ENCODE data around the gene CHMP6. TPM values are rescaled to one million over a fixed set of nuclear protein-coding genes. Genes with fewer than 3 reads are reported as not detected.
"Not testable (repeated sequence)": the region's sequence is repeated elsewhere in the genome, so short reads cannot be mapped to it uniquely, and the experiment has no call there.

The CHMP6 gene
- total and polyA plus RNA-seq, 2 donors = 6.3 to 30.8 TPM

DNA sequence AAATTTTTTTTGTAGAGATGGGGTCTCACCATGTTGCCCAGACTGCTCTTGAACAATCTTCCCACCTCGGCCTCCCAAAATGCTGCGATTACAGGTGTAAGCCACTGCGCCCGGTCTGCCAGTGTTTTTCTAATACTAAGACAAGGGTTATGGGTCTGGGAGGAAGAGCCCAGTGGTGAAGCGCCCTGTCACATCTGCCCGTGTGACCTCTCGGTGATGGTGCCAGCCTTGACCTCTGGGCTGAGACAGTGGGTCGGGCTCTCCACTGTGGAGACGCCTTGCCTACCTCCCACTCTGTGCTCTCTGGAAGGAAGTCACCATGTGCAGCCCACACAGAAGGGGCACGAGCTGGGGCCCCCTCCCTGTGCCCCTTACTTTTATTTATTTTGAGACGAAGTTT lies 38.2 kb downstream of the CHMP6 start:
- H3K27ac ChIP-seq (ENCODE audit: low read depth in 1 of 2, low read length in 1 of 2) = no peak overlapping the region
- no peak for DNase-seq (ENCODE audit: low read depth in 6 of 9, low spot score in 9 of 9)
- peaks cover 13 to 51% of the 10 kb centered on the region in 2 donors for H3K27me3 ChIP-seq (ENCODE audit: control insufficient read depth in 2 of 2, insufficient read depth in 1 of 2, low read length in 1 of 2)
- no peak overlapping the region for H3K4me3 ChIP-seq (ENCODE audit: low read length in 2 of 2)
- H3K36me3 ChIP-seq (ENCODE audit: control insufficient read depth in 2 of 2, insufficient read depth in 2 of 2, low read length in 1 of 2) = no peaks in the 10 kb centered on the region
- H3K9me3 ChIP-seq (ENCODE audit: control insufficient read depth in 2 of 2, insufficient read depth in 1 of 2, low read length in 1 of 2) = peaks cover 0 to 1% of the 10 kb centered on the region in 2 donors
- H3K4me1 ChIP-seq (ENCODE audit: control insufficient read depth in 2 of 2, insufficient read depth in 2 of 2, low read length in 2 of 2) = peaks cover 10 to 31% of the 10 kb centered on the region in 2 donors
- 97% methylated on average over 11 of the region's 11 CpGs for WGBS

DNA sequence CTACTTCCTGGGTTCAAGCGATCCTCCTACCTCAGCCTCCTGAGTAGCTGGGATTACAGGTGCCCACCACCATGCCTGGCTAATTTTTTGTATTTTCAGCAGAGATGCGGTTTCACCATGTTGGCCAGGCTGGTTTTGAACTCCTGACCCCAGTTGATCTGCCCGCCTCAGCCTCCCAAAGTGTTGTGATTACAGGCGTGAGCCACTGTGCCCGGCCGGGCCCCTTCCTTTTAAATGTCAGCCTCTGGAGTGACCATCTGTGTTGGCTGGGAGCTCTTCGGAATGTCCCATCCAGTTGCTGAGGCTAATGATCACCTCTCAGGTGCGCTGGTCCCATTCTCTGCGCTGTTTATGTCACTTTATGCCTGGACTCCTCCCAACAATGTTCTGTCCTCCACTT lies 38.7 kb downstream of the CHMP6 start:
- not testable (repeated sequence) for H3K27ac ChIP-seq (ENCODE audit: low read depth in 1 of 2, low read length in 1 of 2); H3K9me3 ChIP-seq (ENCODE audit: control insufficient read depth in 2 of 2, insufficient read depth in 1 of 2, low read length in 1 of 2); DNase-seq (ENCODE audit: low read depth in 6 of 9, low spot score in 9 of 9); H3K4me3 ChIP-seq (ENCODE audit: low read length in 2 of 2); H3K36me3 ChIP-seq (ENCODE audit: control insufficient read depth in 2 of 2, insufficient read depth in 2 of 2, low read length in 1 of 2)
- peaks cover 10 to 31% of the 10 kb centered on the region in 2 donors for H3K4me1 ChIP-seq (ENCODE audit: control insufficient read depth in 2 of 2, insufficient read depth in 2 of 2, low read length in 2 of 2)
- WGBS = 98% methylated on average over 9 of the region's 9 CpGs
- H3K27me3 ChIP-seq (ENCODE audit: control insufficient read depth in 2 of 2, insufficient read depth in 1 of 2, low read length in 1 of 2) = peaks cover 13 to 46% of the 10 kb centered on the region in 2 donors

DNA sequence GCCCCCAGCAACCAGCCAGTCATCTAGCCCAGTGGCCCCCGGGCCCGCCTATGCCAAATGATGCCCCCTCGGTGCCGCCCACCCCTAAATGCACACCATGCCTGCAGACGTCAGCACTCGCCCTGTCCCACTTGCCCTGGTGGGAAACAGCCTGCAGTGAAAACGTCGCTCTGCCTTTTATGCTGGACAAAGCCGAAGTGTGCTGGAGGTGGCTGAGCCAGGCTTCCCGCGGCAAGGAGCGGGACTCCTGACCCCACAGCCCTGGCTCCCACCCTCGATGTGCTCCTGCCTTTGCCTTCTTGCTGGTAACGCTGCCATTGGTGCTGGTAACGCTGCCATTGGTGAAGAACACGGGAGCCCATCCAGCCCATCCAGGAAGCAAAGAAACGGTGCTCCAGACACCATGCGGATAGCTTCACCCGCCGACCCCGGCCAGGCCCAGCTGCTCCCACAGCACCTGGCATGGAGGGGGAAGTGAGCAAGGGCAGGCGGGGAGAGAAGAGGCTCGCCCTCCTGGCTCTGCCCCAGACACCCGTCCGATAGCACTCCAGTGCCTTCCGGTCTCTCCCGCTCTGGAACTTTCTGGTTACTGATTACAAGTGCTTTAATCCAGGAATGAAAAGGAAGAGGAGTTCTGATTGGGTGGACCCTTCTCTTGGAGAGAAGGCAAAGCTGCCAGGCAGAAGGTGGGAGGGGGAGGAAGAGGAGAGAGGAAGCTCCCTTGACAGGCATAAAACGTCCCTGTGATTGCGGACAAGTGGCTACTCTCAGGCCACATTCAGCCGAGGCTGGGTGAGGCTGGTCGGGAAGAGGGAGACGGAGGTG lies 39.3 kb downstream of the CHMP6 start:
- peaks cover 0 to 1% of the 10 kb centered on the region in 2 donors for H3K9me3 ChIP-seq (ENCODE audit: control insufficient read depth in 2 of 2, insufficient read depth in 1 of 2, low read length in 1 of 2)
- H3K4me1 ChIP-seq (ENCODE audit: control insufficient read depth in 2 of 2, insufficient read depth in 2 of 2, low read length in 2 of 2) = peaks cover 10 to 35% of the 10 kb centered on the region in 2 donors
- H3K36me3 ChIP-seq (ENCODE audit: control insufficient read depth in 2 of 2, insufficient read depth in 2 of 2, low read length in 1 of 2) = no peaks in the 10 kb centered on the region
- no peak for DNase-seq (ENCODE audit: low read depth in 6 of 9, low spot score in 9 of 9)
- H3K4me3 ChIP-seq (ENCODE audit: low read length in 2 of 2) = no peak overlapping the region
- WGBS = 81% methylated on average over 32 of the region's 32 CpGs
- H3K27me3 ChIP-seq (ENCODE audit: control insufficient read depth in 2 of 2, insufficient read depth in 1 of 2, low read length in 1 of 2) = peaks cover 18 to 44% of the 10 kb centered on the region in 2 donors
- no peak overlapping the region for H3K27ac ChIP-seq (ENCODE audit: low read depth in 1 of 2, low read length in 1 of 2)

DNA sequence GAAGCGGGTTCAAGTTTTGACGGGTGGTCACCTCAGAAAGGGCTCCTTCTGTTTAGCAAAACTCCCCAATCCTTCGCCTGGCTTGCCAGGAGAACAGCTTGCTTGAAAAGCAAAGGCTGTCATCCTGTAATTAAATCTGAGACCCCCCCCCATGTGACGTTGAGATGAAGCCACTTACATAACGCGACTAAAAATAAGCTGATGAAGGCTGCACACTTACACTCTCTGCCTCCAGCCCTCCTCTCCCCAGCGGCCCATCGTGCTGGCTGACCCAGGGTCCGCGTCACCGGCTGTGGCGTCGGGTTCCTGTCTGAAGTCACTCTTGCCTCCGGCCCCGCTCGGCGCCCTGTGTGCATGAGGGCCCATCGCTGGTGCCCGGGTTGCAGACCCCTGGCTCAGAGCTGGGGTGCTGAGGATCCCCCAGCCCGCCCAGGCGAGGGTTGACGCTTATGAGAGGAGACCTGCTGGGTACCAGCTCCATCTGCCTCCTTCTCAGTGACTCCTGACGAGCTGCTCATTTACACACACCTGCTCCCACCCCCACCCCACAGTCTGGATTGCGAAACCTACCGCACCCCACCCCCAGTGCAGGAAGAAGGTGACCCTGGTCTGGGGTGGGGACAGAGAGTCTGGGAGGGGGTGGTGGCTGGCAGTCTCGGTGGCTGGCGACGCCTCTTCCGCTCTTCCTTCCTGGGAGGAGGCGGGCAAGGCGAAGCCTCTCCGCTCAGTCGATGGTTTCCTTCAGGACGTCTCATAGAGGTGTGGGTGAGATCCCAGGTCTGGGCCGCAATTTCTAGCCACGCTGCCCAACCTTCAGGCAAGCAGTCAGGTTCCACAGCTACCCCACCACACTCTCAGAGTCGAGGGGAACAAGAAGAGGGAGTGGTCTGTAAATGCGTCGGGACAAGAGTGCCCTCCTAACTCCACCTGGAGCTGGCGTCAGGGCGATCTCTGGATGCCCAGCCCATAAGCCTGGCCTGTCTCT lies 40.2 kb downstream of the CHMP6 start:
- Histone ChIP-seq H3K36me3 (ENCODE audit: control insufficient read depth in 2 of 2, insufficient read depth in 2 of 2, low read length in 1 of 2) (no peaks in the 10 kb centered on the region), H3K9me3 (ENCODE audit: control insufficient read depth in 2 of 2, insufficient read depth in 1 of 2, low read length in 1 of 2) (peaks cover 0 to 1% of the 10 kb centered on the region in 2 donors), H3K27me3 (ENCODE audit: control insufficient read depth in 2 of 2, insufficient read depth in 1 of 2, low read length in 1 of 2) (peaks cover 19 to 43% of the 10 kb centered on the region in 2 donors), H3K27ac (ENCODE audit: low read depth in 1 of 2, low read length in 1 of 2) (no peak overlapping the region), H3K4me3 (ENCODE audit: low read length in 2 of 2) (no peak overlapping the region), H3K4me1 (ENCODE audit: control insufficient read depth in 2 of 2, insufficient read depth in 2 of 2, low read length in 2 of 2) (peaks cover 10 to 44% of the 10 kb centered on the region in 2 donors)
- 92% methylated on average over 41 of the region's 41 CpGs for WGBS
- no peak for DNase-seq (ENCODE audit: low read depth in 6 of 9, low spot score in 9 of 9)

DNA sequence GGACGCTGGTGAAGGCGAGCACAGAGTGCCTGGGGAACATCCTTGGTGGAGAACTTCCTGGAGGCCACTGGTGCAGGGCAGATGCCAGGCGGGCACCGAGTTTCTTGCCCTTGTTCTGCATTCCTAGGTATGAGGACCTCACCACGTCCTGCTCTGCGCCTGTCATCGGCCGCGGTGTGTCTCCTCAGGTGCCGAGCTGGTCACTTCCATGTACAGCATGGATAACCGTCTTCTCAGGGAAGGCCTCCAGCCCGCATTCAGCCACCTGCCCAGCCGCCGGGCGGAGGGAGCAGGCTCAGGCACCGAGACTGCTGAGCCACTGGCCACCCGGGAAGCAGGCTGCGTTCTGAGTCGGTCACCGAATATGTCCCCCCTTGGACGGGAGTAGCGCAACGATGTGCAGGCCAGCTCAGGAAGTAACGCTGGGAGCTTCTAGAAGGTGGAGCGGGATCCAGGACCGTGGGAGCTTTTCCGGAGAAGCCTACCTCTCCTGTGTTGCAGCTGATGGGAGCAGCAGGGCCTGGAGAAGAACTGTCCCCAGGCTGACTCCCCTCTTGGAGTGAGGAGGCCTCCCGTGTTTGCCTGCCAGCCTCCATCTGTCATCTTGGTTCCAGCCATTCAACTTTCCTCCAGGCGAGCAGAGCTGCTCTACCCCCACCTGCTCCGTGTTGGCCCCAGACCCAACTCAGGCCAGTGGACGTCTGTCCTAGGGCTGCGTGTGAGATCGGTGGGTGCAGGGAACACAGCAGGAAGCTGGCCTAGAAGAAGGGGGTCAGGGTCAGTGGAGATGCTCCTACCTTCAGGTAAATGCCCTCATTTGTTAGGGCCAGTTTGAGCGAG lies 41.2 kb downstream of the CHMP6 start:
- WGBS = 88% methylated on average over 34 of the region's 34 CpGs
- Histone ChIP-seq H3K4me3 (ENCODE audit: low read length in 2 of 2) (no peak overlapping the region), H3K27ac (ENCODE audit: low read depth in 1 of 2, low read length in 1 of 2) (no peak overlapping the region), H3K36me3 (ENCODE audit: control insufficient read depth in 2 of 2, insufficient read depth in 2 of 2, low read length in 1 of 2) (no peaks in the 10 kb centered on the region), H3K27me3 (ENCODE audit: control insufficient read depth in 2 of 2, insufficient read depth in 1 of 2, low read length in 1 of 2) (peaks cover 20 to 40% of the 10 kb centered on the region in 2 donors), H3K9me3 (ENCODE audit: control insufficient read depth in 2 of 2, insufficient read depth in 1 of 2, low read length in 1 of 2) (no peaks in the 10 kb centered on the region), H3K4me1 (ENCODE audit: control insufficient read depth in 2 of 2, insufficient read depth in 2 of 2, low read length in 2 of 2) (peaks cover 10 to 46% of the 10 kb centered on the region in 2 donors)
- no peak for DNase-seq (ENCODE audit: low read depth in 6 of 9, low spot score in 9 of 9)

DNA sequence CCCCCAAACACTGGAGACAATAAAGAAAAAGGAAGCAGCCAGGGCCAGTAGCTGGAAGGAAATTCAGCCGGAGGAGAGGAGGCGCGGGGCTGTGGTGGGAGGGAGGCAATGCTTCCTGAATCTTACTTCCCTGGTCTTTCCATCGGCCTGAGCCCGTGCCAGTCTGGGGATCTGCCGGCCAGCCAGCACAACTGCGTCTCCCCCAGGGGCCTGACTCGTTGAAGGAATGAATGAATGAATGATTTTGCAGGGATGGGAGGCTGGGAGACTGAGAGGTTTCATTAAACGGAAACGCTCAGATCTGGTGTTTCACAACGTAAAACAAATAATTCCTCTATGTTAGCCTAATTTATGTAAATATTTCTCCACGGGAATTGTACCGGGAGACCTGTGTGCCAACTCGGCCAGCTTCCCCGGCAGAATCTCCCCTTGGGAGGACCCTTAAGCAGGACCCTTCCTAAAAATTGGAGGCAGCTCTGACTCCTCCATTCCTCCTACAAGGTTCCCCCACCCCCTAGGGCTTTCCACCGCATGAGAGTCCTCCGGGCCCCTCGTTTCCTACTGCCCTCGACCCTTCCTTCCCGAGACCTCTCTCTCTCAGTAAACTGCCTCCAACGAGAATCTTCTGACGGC lies 42.0 kb downstream of the CHMP6 start:
- H3K4me3 ChIP-seq (ENCODE audit: low read length in 2 of 2) = peak overlapping the region; percentile 60 to 63
- H3K27me3 ChIP-seq (ENCODE audit: control insufficient read depth in 2 of 2, insufficient read depth in 1 of 2, low read length in 1 of 2) = peaks cover 17 to 32% of the 10 kb centered on the region in 2 donors
- no peak overlapping the region for H3K27ac ChIP-seq (ENCODE audit: low read depth in 1 of 2, low read length in 1 of 2)
- H3K36me3 ChIP-seq (ENCODE audit: control insufficient read depth in 2 of 2, insufficient read depth in 2 of 2, low read length in 1 of 2) = no peaks in the 10 kb centered on the region
- 13% methylated on average over 22 of the region's 22 CpGs for WGBS
- H3K9me3 ChIP-seq (ENCODE audit: control insufficient read depth in 2 of 2, insufficient read depth in 1 of 2, low read length in 1 of 2) = no peaks in the 10 kb centered on the region
- H3K4me1 ChIP-seq (ENCODE audit: control insufficient read depth in 2 of 2, insufficient read depth in 2 of 2, low read length in 2 of 2) = peaks cover 10 to 42% of the 10 kb centered on the region in 2 donors
- no peak for DNase-seq (ENCODE audit: low read depth in 6 of 9, low spot score in 9 of 9)

DNA sequence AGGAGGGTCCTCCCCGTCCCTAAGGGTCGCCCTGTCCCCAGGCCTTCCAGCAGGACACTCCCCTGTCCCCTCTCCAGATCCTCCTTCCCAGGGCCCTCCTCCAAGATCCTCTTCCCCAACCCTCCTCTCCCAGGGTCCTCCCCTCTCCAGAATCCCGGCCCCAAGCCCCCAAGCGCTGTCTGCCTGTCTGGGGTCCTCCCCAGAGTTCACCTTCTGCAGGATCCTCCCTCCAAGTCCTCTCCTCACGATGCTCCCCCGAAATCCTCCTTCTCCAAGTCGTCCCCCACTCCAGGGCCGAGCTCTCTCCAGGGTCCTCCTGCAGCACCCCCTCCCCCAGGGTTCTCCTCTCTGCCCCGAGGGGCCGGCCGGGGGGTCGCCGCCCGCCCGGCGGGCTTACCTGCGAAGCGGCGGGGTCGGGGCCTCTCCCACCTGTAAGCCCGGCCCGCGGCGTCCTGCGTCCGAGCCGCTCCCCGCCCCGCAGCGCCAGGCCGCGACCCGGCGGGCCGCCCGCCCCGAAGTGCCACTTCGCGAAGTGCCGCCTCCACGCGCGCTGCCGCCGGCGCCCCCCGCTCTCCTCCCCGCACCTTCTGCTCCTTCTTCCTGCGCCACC lies 42.6 kb downstream of the CHMP6 start:
- H3K27me3 ChIP-seq (ENCODE audit: control insufficient read depth in 2 of 2, insufficient read depth in 1 of 2, low read length in 1 of 2) = peaks cover 17 to 31% of the 10 kb centered on the region in 2 donors
- 2% methylated on average over 49 of the region's 49 CpGs for WGBS
- no peaks in the 10 kb centered on the region for H3K36me3 ChIP-seq (ENCODE audit: control insufficient read depth in 2 of 2, insufficient read depth in 2 of 2, low read length in 1 of 2)
- no peak overlapping the region for H3K27ac ChIP-seq (ENCODE audit: low read depth in 1 of 2, low read length in 1 of 2)
- no peaks in the 10 kb centered on the region for H3K9me3 ChIP-seq (ENCODE audit: control insufficient read depth in 2 of 2, insufficient read depth in 1 of 2, low read length in 1 of 2)
- H3K4me1 ChIP-seq (ENCODE audit: control insufficient read depth in 2 of 2, insufficient read depth in 2 of 2, low read length in 2 of 2) = peaks cover 10 to 42% of the 10 kb centered on the region in 2 donors
- peak overlapping the region; percentile 60 to 63 for H3K4me3 ChIP-seq (ENCODE audit: low read length in 2 of 2)
- DNase-seq (ENCODE audit: low read depth in 6 of 9, low spot score in 9 of 9) = no peak

All from thymus (tissue), 11 donors.